OCI-LY3 (cell line): ENCODE data around the gene KIFC1.

Experiments
- EZH2phosphoT487 ChIP-seq: fragments of 200-600 bp; shearing (Covaris generic); IDR thresholded peaks from 2 replicates; pipeline ENCODE4 v1.6.1; 2018; ENCODE audit warnings: antibody characterized with exemption, mixed run types, low read depth
- TF ChIP-seq, protein P1 (sequence below): fragments of 200-600, 300-600 bp; sonication (generic); IDR thresholded peaks from 2 replicates; pipeline ENCODE4 v1.5.1; 2014; ENCODE audit warnings: antibody characterized with exemption, low read length, low read depth

DNA sequence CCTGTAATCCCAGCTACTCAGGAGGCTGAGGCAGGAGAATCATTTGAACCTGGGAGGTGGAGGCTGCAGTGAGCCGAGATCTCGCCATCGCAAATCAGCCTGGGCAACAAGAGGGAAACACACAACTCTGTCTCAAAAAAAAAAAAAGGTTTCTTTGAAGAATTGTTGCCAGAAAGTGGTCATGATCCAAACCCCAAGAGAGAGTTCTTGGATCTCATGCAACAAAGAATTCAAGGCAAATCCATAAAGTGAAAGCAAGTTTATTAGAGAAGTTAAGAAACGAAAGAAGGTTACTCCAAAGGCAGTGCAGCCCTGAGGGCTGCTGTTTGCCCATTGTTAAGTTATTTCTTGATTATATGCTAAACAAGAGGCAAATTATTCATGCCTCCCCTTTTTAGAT lies 14.5 kb upstream of the KIFC1 start:
- TF ChIP-seq, protein P1, sequence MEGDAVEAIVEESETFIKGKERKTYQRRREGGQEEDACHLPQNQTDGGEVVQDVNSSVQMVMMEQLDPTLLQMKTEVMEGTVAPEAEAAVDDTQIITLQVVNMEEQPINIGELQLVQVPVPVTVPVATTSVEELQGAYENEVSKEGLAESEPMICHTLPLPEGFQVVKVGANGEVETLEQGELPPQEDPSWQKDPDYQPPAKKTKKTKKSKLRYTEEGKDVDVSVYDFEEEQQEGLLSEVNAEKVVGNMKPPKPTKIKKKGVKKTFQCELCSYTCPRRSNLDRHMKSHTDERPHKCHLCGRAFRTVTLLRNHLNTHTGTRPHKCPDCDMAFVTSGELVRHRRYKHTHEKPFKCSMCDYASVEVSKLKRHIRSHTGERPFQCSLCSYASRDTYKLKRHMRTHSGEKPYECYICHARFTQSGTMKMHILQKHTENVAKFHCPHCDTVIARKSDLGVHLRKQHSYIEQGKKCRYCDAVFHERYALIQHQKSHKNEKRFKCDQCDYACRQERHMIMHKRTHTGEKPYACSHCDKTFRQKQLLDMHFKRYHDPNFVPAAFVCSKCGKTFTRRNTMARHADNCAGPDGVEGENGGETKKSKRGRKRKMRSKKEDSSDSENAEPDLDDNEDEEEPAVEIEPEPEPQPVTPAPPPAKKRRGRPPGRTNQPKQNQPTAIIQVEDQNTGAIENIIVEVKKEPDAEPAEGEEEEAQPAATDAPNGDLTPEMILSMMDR = no peak
- TF ChIP-seq EZH2phosphoT487 = no peak
